Stomach (tissue), 9 donors: Measurements from ENCODE around the gene RAC3. TPM values are rescaled to one million over a fixed set of nuclear protein-coding genes. Genes with fewer than 3 reads are reported as not detected.

Experiments
- DNase-seq, 2 donors: peaks; one replicate each; pipeline versions ENCODE4 v3.0.0 to v3.0.0-alpha.2; 2013 to 2019
- H3K27ac ChIP-seq, 5 donors: fragments of 200-600 bp in 4 of 5; sonication (generic) in 4 of 5; one replicate each; pipeline ENCODE4 v1.5.1; 2013 to 2019; ENCODE audit warnings: mild to moderate bottlenecking in 1 of 5, moderate library complexity in 1 of 5
- H3K27me3 ChIP-seq, 3 donors: fragments of 200-600 bp; sonication (generic); one replicate each; pipeline ENCODE4 v1.5.1; 2017 to 2019; ENCODE audit warnings: mixed run types in 1 of 3
- H3K36me3 ChIP-seq, 4 donors: fragments of 200-600 bp; sonication (generic); 1 replicate in 3 of 4; 2 replicates in 1 of 4; pipeline ENCODE4 v1.5.1; 2016 to 2019
- H3K4me1 ChIP-seq, 4 donors: fragments of 200-600 bp; sonication (generic); one replicate each; pipeline ENCODE4 v1.5.1; 2016 to 2019
- H3K4me3 ChIP-seq, 4 donors: fragments of 200-600 bp; sonication (generic) in 3 of 4; one replicate each; pipeline ENCODE4 v1.5.1; 2016 to 2019; ENCODE audit warnings: mild to moderate bottlenecking in 1 of 4
- H3K9me3 ChIP-seq, 4 donors: fragments of 200-600 bp; sonication (generic); one replicate each; pipeline ENCODE4 v1.5.1; 2016 to 2019
- EP300 ChIP-seq: sonication (generic); formaldehyde crosslinking; IDR thresholded peaks from one replicate; pipeline ENCODE4 v1.6.1; 2017; ENCODE audit warnings: antibody characterized with exemption
- POLR2A ChIP-seq, 4 donors: fragments of 450-650 bp; IDR thresholded peaks; one replicate each; pipeline ENCODE4 v1.6.1; 2016; ENCODE audit warnings: antibody characterized with exemption in 4 of 4, control low read depth in 2 of 4, mild to moderate bottlenecking in 1 of 4, moderate library complexity in 1 of 4
- POLR2AphosphoS5 ChIP-seq, 3 donors: sonication (generic); formaldehyde crosslinking; IDR thresholded peaks; one replicate each; pipeline ENCODE4 v1.6.1; 2016; ENCODE audit warnings: antibody characterized with exemption in 3 of 3
- WGBS, 5 donors: extraction: QIAGEN DNeasy Blood & Tissue Kit in 3 of 5; methylation state at CpG; one replicate each; pipeline versions ENCODE4 v1.1.5 to v1.1.7; 2013 to 2018; 5-methylcytosine and 5-hydroxymethylcytosine counted together
- intact Hi-C: fragments of 100-400 bp; cut with DNase I; formaldehyde crosslinking; loops from one replicate; pipeline ENCODE4 v1.15.1; 2023; ENCODE audit warnings: low total_unique reads
- polyA plus RNA-seq, 3 donors: library from polyadenylated mRNA; stranded (reverse); fragments of 200-250 nt; gene quantifications; one replicate each; pipeline ENCODE4 v1.2.3, GENCODE V29; 2013
- total RNA-seq, 5 donors: library from RNA; depleted of rRNA; stranded (reverse); fragments of >200 nt; gene quantifications; one replicate each; pipeline versions ENCODE4 v1.1.0 to v1.2.3, GENCODE V29; 2014 to 2016
- TF ChIP-seq, protein P1 (sequence below), 7 experiments: fragments of 450-650 bp in 4 of 7; fragments of 200-600 bp in 3 of 7; sonication (generic) in 3 of 7; IDR thresholded peaks; one replicate each; pipeline ENCODE4 v1.5.1; 2016 to 2019; ENCODE audit warnings: antibody characterized with exemption in 7 of 7, control low read depth in 2 of 7, mild to moderate bottlenecking in 1 of 7
- donor health status: healthy with polysubstance abuse.
- donor health status: Bipolar disorder and iron deficiency.
- donor health status: healthy.

The RAC3 gene
- total and polyA plus RNA-seq, 8 donors: 1.2 to 24.8 (median 11.6) TPM; not detected in 1

- H3K9me3 ChIP-seq: no peaks in the 10 kb centered on the region
- H3K4me1 ChIP-seq: peaks cover 0 to 28% (median 9%) of the 10 kb centered on the region in 4 donors
- 92 to 93% (median 93%) methylated on average over 16 to 39 of the region's 39 CpGs for WGBS, 5 donors
- H3K27ac ChIP-seq: no peak overlapping the region
- TF ChIP-seq, protein P1, sequence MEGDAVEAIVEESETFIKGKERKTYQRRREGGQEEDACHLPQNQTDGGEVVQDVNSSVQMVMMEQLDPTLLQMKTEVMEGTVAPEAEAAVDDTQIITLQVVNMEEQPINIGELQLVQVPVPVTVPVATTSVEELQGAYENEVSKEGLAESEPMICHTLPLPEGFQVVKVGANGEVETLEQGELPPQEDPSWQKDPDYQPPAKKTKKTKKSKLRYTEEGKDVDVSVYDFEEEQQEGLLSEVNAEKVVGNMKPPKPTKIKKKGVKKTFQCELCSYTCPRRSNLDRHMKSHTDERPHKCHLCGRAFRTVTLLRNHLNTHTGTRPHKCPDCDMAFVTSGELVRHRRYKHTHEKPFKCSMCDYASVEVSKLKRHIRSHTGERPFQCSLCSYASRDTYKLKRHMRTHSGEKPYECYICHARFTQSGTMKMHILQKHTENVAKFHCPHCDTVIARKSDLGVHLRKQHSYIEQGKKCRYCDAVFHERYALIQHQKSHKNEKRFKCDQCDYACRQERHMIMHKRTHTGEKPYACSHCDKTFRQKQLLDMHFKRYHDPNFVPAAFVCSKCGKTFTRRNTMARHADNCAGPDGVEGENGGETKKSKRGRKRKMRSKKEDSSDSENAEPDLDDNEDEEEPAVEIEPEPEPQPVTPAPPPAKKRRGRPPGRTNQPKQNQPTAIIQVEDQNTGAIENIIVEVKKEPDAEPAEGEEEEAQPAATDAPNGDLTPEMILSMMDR (IDR thresholded peaks at IDR 0.05): no peak
- TF ChIP-seq POLR2A (IDR thresholded peaks at IDR 0.05) (no peak), EP300 (no peak), POLR2AphosphoS5 (IDR thresholded peaks at IDR 0.05) (no peak)
- intact Hi-C loops: no loop called here
- DNase-seq: no peak
- H3K27me3 ChIP-seq: no peaks in the 10 kb centered on the region
- H3K36me3 ChIP-seq: peaks cover 0 to 40% (median 30%) of the 10 kb centered on the region in 4 donors
- no peak overlapping the region for H3K4me3 ChIP-seq
Observed at GRCh38 chr17:82010575-82011525, 20.6 kb upstream of the RAC3 start.

GRCh38 chr17:82011617-82012187 is 19.8 kb upstream of the RAC3 start:
- intact Hi-C loops: no loop called here
- WGBS, 5 donors: 88 to 98% (median 92%) methylated on average over 7 to 19 of the region's 19 CpGs
- Histone ChIP-seq H3K27ac (peak overlapping the region in 1 of 5 donors; percentile 77), H3K4me1 (peaks cover 0 to 19% (median 5%) of the 10 kb centered on the region in 4 donors), H3K9me3 (no peaks in the 10 kb centered on the region), H3K36me3 (peaks cover 0 to 40% (median 30%) of the 10 kb centered on the region in 4 donors), H3K4me3 (no peak overlapping the region), H3K27me3 (no peaks in the 10 kb centered on the region)
- no peak for DNase-seq
- TF ChIP-seq, protein P1 (IDR thresholded peaks at IDR 0.05): no peak
- no peak for TF ChIP-seq POLR2A (IDR thresholded peaks at IDR 0.05)
- TF ChIP-seq EP300: no peak
- no peak for TF ChIP-seq POLR2AphosphoS5 (IDR thresholded peaks at IDR 0.05)

GRCh38 chr17:82012261-82012639 is 19.2 kb upstream of the RAC3 start:
- Histone ChIP-seq H3K27ac (peak overlapping the region in 3 of 5 donors; percentile 33 to 77 (median 38)), H3K27me3 (no peaks in the 10 kb centered on the region), H3K4me1 (peaks cover 0 to 18% (median 6%) of the 10 kb centered on the region in 4 donors), H3K9me3 (no peaks in the 10 kb centered on the region), H3K4me3 (no peak overlapping the region), H3K36me3 (peaks cover 0 to 40% (median 30%) of the 10 kb centered on the region in 4 donors)
- TF ChIP-seq POLR2AphosphoS5 (IDR thresholded peaks at IDR 0.05) (no peak), EP300 (no peak), POLR2A (IDR thresholded peaks at IDR 0.05) (no peak)
- TF ChIP-seq, protein P1 (IDR thresholded peaks at IDR 0.05): no peak
- no peak for DNase-seq
- intact Hi-C loops: no loop called here
- 71 to 88% (median 82%) methylated on average over 16 to 20 of the region's 20 CpGs for WGBS, 5 donors

DNA sequence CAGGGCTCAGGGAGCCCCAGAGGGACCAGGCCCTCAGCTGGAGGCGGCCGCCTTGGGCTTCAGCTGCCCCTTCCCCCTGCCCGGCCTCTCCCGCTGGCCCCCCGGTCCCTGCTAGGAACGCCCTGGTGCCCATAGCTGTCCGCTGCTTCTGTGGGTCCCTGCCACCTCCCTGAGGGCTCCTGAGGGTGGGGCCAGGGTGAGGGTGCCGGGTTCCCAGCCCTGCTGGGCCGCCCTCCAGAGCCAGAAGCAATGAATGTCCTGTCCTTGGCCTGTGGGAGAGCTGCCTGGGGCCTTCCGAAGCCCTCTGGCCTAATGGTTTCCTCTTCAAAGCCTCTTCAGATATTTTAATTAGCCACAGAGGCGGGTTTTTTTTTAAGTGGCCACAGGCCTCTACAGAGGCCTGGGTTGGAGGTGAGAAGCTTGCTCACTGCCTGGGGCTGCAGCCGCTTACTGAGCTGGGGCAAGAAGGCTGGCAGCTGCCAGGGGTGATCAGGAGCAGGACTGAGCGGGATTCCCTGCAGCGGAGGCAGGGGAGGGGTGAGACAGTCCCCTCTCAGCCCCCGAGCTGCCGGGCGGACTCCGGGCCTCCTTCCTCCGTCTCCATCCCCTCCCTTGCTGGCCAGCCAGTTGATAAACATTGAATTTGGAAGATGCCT is 18.7 kb upstream of the RAC3 start:
- no peak overlapping the region for H3K4me3 ChIP-seq
- WGBS, 5 donors: 75 to 91% (median 79%) methylated on average over 10 to 19 of the region's 19 CpGs
- no peak for TF ChIP-seq POLR2A (IDR thresholded peaks at IDR 0.05)
- TF ChIP-seq EP300: no peak
- TF ChIP-seq, protein P1 (IDR thresholded peaks at IDR 0.05): no peak
- DNase-seq: no peak
- peaks cover 0 to 40% (median 32%) of the 10 kb centered on the region in 4 donors for H3K36me3 ChIP-seq
- H3K27ac ChIP-seq: peak overlapping the region in 3 of 5 donors; percentile 33 to 77 (median 38)
- intact Hi-C loops: no loop called here
- peaks cover 0 to 18% (median 6%) of the 10 kb centered on the region in 4 donors for H3K4me1 ChIP-seq
- no peaks in the 10 kb centered on the region for H3K9me3 ChIP-seq
- no peaks in the 10 kb centered on the region for H3K27me3 ChIP-seq
